EL (cell line): ENCODE measurements around the gene ZNF827.

Experiments
- DNase-seq: peaks from one replicate; pipeline ENCODE4 v3.0.0-alpha.2; 2016

Gene ZNF827

DNA sequence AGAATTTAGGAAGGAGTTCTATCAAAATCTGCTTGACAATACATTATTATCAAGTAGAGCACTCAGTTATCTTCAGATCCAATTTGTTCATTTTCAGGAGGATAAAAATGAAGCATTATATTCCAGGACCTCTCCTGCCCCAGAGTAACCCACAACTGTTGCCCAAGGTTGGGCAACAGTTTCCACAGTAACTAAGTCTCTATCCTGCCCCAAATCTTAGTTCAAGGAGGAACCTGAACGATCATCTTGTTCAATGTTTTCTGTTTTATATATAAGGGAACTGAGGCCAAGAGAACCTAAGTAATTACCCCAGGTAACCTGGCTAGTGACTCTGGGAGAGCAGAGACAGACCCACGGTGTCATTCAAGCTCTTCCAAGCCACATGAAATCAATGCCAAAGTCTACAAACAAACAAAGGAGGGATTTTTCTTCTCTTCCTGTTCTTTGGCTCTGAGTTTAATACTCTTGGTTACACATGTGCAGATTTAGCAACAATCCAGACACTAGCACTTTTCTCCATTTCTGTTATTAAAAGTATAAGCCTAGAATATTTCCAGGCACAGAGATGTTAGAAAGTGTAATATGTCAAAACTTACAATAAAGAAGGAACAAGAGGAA lies 153.1 kb downstream of the ZNF827 start:
- no peak for DNase-seq

DNA sequence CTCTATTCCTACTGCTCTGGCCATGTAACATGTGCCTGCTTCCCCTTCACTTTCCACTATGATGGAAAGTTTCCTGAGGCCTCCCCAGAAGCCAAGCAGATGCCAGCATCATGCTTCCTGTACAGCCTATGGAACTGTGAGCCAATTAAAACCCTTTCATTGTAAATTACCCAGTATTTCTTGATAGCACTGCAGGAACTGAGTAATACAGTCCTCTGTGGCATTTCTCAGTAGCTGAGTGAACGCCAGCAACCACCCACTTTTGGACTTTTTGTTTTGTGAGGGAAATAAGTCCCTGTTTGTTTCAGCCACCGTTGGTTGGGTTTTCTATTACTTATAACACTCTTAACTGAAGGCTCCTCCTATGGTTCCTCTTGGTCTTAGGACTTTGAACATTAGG lies 154.6 kb downstream of the ZNF827 start:
- DNase-seq = no peak

DNA sequence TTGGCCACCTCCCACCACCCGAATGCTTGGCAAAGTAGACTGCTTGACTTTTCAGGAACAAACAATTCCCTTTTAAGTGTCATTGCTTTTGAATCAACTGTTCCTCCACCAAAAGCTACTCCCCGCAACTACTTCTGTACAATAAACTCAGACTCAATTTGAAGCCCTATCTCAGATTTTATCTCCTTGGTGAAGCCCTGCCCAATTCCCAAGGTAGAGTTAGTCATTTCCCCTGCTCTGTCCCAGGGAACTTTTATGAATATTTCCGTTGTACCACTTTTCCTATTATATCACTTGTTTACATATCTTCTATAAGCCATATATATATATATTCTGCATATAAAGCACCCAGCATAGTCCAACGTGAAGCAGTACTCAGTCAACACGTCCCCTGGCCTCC lies 155.9 kb downstream of the ZNF827 start:
- no peak for DNase-seq

DNA sequence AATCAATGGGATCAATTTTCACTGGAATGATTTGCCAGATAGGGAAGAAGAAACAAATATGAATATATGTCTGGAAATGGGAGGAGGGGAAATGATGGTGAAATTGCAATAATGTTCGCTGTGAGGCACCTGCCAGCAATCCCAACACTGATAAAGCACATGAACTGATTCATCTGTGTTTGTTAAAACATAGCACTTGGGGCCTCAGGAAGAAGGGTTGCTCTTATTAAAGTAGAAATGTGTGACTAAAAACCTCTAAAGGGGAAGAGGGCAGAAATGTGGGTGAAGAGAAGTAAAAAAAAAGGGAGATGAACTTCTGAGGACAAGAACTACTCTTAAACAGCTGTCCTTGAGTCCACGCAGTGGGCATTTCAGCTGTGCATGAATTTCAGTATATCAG lies 157.3 kb downstream of the ZNF827 start:
- no peak for DNase-seq

DNA sequence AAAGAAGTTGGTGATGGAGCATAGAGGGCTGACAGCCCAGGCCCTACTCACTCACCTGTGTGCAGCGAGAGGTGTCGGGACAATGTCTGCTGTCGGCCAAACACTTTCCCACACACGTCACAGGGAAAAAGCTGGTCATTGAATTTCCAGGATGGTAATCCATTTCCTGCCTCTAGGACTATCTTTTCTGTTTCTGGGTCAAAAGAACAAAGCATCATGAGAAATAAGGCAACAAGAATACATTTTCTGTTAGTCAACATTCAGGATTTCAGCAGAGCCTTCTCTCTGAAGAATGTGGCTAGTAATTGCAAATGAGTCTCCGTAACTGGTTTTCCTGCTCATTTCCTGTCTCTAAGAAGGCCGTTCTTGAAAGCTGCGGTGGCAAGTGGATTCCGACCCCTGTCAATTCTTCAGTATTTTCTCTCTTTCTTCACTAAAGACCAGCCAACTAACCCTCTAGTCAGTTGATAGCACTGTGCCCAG lies 159.3 kb downstream of the ZNF827 start:
- DNase-seq = peak; percentile 16

DNA sequence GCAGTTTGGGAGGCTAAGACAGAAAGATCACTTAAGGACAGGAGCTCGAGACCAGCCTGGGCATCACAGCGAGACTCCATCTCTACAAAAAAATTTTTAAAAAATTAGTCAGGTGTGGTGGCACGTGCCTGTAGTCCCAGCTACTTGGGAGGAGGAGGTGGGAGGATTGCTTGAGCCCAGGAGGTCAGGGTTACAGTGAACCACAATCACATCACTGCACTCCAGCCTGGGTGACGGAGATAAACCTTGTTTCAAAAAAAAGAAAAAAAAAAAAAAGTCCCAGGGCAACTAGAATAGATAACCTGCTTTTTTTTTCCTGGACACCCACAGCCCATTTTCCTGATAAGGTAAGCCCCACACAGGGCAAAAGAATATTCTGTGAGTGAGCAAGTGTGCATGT lies 162.4 kb downstream of the ZNF827 start:
- no peak for DNase-seq

DNA sequence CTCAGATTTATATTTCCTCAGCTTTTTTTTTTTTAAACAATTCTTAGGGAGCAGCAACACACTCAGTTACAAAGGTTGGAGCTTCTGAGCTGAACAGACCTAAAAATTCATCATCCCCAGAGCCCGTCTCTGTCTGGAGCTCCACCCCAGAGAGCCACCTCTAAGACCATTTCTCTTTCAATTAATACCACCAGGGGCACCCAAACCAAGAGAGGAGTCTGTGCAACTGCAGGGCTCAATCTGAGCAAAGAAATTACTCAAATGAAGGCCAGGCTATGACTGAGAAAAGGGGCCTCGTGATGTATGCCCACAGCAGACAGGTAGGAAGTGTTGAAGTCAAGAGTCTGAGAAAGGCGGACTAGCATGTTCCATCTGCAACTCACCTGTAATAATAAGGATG lies 163.2 kb downstream of the ZNF827 start:
- DNase-seq = no peak

DNA sequence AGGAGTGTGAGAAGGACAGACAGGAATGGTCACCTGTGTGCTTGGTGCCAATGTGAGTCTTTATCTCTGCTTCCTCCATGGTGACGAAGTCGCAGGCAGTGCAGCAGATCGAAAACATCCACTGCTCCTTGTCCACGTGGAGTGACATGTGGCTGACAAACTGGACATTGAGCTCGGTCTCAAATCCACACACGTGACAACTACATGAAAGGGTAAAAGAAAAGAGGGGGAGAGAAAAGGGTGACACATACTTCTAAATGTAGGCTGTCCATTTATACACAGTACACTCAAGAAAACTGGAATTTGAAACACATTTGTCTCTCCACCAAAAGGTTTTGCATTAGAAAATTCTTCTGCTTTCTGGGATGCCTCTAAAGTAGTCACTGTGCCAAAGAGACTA lies 164.2 kb downstream of the ZNF827 start:
- no peak for DNase-seq

DNA sequence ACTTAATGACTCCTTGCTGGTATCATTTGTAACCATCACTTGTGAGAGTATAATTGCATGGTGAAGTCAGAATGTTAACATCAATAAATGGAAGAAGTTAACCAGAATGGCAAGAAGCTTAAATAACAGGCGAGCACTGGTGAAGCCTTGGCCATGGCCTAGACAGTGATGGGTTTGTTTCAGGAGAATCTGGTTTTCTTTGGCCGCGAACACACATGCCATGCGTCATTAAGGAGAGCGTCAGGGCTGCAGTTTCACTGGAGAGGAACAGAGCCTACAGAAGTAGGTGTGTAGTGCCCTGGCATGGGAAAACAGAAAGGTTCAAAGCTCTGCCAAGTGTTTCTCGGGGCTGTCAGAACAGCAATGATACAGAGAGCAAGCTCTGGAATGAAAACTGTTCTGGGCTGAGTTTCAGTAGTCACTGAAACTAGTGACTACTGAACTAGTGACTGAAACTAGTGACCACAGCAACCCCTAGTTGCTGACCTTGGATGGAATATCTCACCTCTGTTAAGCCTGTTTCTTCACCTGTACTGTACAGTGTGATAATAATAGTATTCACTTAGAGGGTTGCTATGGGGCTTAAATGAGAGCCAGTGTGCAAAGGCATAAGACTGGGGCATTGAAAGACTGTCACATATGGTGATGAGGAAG lies 164.9 kb downstream of the ZNF827 start:
- DNase-seq = no peak

DNA sequence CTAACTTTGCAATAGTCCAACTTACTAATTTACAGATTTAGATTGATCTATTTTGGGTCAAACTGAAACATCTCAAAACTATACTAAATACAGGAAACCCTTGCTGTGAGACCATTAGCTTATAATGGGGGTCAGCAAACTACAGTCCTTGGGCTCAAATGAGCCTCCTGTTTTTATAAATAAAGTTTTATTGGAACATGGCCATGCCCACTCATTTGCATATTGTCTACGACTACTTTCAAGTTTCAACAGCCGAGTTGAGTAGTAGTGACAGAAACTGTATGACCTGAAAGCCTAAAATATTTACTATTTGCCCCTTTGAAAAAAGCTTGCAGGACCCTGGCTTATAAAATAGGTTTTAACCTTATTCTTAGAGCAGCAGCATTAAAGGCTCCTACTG lies 166.3 kb downstream of the ZNF827 start:
- DNase-seq = no peak

DNA sequence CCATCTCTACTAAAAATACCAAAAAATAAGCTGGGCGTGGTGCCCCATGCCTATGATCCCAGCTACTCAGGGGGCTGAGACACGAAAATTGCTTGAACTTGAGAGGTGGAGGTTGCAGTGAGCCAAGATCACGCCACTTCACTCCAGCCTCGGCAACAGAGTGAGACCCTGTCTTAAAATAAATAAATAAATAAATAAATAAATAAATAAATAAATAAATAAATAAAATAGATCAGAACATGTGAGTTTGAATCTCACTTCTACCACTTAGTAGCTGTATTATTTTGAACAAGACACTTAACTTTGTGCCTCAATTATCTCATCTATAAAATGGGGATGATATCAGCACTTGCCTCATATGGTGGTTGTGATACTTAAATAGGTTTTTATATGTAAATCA lies 168.5 kb downstream of the ZNF827 start:
- DNase-seq = no peak

DNA sequence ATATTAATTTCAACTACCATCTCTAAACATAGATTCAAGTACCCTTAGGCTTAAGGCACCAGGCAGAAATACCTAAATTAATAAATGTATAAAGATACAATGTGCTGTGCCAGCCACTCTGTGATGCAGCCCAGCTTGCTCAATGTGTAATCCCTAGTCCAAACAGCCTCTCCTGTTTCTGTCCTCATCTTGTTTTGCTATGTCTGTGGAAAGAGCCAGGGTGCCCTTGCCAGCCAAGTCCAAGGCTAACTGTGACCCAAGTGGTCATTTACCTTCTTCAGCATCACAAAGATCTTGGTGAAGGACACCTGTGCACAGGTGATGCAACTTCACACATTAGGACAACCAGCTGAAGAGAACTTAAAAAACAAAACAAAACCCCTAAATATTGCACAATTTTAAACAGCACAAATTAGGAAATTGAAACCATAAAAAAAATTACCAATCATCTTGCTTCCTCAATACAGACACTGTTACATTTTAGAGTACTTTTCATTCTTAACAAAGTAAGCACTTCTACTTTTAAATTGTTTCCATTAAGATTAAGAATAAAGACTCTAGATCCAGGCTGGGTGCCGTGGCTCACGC lies 169.1 kb downstream of the ZNF827 start:
- no peak for DNase-seq

DNA sequence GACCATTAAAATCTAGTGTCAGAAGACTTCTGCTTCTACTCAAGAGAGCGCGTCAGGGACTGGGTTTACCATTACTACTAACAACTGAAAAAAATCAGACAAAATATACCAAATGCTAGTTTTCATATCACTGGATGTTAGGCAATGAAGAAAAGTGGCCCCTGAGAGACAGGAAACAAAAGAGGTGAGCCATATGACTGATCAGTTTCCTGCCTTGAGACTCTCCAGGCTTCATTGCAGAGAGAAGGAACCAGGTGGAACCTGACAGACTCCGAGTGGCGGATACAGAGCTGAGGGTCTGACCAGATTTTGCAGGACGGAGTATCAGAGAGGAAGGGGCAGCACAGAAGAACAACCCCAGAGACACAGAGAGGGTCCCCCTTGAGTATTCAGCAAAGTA lies 172.3 kb downstream of the ZNF827 start:
- DNase-seq = no peak

DNA sequence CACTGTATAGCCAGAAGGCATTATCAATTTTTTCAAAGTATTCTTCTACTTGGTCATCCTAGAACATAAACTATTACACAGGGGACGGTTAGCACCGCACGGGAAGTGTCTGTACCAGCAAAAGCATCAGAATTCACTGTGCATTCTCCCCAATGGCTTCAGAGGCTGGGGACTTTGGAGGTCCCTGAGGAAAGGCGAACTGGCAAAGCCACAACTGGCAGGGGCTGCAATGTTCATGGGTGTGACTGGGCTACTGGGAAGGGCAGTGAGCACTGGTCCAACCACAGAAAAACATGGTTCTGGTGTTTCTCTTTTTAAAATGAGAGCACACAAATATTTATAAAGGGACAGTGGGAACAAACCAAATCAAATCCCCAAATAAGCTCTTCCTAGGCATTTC lies 175.2 kb downstream of the ZNF827 start:
- DNase-seq = no peak

DNA sequence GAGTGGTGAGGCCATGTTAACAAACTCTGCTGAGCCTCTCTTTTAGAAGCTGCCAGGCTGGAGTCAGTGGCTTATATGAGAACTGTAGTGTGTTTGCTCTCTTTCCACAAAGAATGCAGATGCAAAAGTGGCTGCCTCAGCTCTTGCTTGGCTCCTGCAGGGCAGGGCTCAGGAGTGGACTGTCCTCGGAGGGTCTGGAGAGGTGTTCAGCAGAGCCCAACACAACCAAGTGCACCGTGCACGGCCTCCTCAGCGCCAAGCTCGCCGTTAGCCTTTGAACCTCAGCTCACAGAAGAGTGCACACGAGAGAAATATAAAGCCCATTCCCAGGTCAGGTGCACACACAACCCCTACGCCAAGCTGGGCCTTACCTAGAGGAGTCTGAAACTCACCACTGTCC lies 175.9 kb downstream of the ZNF827 start:
- no peak for DNase-seq

DNA sequence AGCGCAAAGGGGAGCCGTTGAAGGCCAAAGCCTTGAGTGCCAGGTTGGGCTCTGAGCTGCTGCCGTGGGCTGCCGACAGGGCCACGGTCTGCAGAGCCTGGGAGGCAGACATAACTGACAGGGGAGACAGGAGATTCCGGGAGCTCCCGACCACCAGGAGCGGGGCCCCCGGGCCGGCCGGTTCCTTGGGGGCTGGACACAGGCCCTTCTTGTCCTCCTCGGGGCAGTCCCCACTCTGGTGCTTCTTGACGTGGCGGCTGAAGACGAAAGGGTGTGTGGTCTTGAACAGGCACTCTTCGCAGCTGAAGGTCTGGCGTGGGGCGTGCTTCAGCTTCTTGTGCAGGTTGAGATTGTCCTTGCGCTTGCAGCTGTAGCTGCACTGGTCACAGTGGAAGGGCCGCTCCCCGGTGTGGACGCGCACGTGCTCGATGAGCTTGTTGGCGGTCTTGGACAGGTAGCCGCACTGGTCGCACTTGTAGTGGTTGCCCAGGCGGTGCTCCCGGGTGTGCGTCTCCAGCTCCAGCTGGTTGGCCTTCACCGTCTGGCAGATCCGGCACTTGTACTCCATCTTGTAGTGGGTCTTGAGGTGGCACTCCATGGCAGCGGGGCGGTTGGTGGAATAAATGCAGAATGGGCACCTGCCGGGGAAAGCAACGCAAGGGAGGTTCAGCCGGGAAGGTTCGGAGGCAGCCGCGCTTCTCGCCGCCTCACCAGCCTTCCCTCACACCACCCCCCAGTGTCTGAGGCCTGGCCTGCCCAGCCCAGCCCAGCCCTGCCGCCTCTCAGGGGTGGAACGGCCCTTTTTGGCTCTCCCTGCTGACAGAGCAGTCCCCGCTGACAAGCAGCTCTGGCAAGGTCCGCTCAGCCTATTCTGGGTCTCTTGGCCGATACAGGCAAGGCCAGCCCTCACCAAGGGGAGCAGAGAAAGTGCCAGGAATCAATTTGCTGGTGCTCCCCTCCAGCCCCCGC lies 177.4 kb downstream of the ZNF827 start:
- no peak for DNase-seq

DNA sequence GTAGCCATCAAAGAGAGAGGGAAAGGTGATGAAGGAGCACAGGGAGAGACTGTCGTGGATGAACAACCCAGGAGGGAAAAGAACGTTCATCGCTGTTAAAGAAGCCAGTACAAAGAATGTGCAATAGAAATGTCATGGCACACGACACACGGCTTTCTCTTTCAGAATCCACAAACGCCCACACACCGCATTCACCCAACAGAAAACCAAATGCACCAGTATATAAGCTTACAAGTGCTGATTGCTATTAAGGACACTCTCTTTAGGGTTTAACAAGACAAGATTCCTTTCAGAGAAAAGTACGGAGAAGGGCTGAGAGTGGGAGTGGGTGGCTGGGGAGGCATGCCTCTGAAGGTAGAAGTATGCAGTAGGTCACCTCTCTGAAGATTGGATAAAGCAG lies 178.4 kb downstream of the ZNF827 start:
- DNase-seq = no peak

DNA sequence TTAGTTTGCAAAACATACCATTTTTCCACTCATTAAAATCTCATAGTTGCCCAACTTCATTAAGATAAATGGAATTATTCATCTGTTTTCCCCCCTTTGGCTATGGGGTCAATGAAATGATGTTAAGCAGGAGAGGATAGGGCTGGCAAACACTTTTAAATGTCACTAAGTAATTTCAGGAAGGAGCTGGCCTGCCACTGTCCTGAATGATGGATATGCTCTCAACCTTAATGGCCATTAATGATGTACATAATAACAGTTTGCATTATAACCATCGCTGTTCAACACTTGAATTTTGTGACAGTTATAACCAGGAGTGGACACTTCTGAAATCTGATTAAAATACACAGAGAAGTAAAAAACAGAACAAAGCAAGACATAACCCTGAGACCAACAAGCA lies 181.4 kb downstream of the ZNF827 start:
- DNase-seq = no peak

DNA sequence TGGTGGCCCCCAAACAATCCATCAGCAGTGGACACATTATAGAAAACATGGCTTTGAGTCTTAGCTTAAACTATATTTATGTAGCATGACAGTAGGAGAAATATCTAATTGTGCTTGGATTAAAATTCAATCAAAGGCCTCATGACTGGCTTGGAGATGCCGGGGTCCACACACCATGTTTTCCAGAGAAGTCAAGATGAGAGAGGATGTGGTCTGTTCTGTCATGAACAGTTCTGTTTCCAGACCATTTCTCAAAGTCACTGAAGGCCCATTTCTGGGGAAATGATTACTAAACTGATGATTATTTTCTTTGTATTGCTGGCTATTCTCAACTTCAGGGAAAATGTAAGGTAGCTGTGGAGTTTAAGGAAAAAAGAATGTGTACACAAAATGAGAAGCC lies 182.4 kb downstream of the ZNF827 start:
- DNase-seq = no peak

DNA sequence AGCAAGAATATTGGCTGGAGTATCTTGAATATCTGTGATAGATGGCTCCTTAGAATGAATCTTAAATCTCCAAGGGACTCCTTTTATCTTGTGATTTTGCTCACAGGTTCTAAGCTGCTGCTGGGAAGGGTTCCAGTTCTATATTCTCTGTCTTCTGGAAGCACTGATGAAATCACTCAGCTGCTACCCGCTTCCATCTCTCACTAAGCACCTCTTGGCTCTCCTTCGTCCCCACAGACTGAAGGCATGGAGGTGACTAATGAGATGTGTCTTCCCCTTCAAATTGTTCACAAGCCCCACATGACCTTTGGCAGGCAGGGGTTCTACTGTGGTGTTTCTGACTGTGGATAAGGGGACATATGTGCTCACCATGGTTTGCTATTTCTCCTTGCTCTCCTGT lies 182.8 kb downstream of the ZNF827 start:
- peak; percentile 8 for DNase-seq

DNA sequence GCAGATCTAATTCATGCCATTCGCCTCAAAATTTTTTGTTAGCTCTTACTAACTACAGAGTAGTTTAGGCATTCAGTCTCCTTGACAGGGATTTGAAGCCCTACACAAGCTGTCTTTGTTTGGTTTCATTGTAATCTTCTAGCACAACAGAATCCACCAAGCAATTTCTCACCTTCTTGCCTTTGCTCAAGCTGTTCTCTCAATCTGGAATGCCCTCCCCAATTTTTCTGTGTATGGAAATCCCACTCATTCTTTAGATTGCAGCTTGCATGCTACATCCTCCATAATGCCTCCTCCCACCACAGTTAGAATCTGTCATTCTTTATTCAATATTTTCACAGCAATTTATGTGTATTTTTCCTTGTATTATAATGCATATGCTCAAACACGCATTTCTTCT lies 195.0 kb downstream of the ZNF827 start:
- no peak for DNase-seq

DNA sequence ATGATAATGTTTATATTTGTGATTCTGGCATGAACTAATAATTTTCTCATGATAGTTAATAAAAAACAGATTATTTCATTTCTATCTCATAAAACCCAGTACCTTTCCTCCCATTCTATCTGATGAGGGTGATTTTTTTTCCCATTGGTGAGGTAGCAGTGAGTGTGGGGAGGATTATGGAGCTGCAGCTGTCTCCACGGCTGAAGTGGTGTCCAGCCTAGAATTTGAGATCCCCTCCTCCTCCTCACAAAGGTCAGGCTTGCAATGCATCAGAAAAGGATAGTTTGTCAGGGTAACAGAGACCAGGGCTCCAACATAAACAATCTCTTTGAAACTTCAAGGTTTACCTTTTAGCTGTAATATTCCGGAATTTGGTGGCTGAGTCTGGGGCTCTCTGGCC lies 197.8 kb downstream of the ZNF827 start:
- no peak for DNase-seq

DNA sequence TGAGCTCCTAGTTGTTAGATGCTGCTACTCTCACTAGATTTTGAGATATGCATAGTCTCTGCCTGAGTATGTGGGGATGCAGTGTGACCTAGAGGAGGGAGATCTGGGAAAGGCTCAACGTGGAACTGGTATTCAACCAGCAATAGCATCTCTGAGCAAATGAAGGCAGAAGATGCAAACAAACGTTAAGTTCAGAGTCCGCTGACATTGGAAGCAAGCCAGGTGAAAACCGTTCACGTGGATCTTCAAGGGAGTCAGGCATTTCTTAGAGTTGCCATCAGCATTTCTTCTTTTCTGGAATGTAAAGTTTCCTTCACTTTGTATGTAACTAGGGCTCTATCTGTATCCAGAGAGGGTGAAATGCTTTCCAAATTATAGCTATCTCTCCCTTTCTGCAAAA lies 198.8 kb downstream of the ZNF827 start:
- DNase-seq = peak; percentile 33
